ENCODE measurements around the gene SERBP1. TPM values are rescaled to one million over a fixed set of nuclear protein-coding genes. Genes with fewer than 3 reads are reported as not detected.

The SERBP1 gene
- total and polyA plus RNA-seq, 9 donors = 206 to 443 (median 427) TPM

GRCh38 chr1:67372136-67372535 lies 58.1 kb downstream of the SERBP1 start:
- DNase-seq = no peak
- 33% methylated on average over 1 of the region's 3 CpGs for WGBS (ENCODE audit: insufficient coverage)
- peaks cover 4% of the 10 kb centered on the region for H3K4me1 ChIP-seq (ENCODE audit: control insufficient read depth, insufficient read depth, low read length)
- no peaks in the 10 kb centered on the region for H3K36me3 ChIP-seq (ENCODE audit: control insufficient read depth, insufficient read depth, low read length)
- H3K27ac ChIP-seq (ENCODE audit: low read length) = no peak overlapping the region
- H3K27me3 ChIP-seq (ENCODE audit: control insufficient read depth, insufficient read depth, low read length) = no peaks in the 10 kb centered on the region
- H3K9me3 ChIP-seq (replicated peaks; ENCODE audit: control insufficient read depth, low read depth, low read length) = no peaks in the 10 kb centered on the region
- H3K4me3 ChIP-seq (ENCODE audit: low read length) = no peak overlapping the region

- no peaks in the 10 kb centered on the region for H3K27me3 ChIP-seq (ENCODE audit: control insufficient read depth, insufficient read depth, low read length)
- no peak overlapping the region for H3K4me3 ChIP-seq (ENCODE audit: low read length)
- no peak overlapping the region for H3K27ac ChIP-seq (ENCODE audit: low read length)
- no peaks in the 10 kb centered on the region for H3K36me3 ChIP-seq (ENCODE audit: control insufficient read depth, insufficient read depth, low read length)
- 38% methylated on average over 2 of the region's 5 CpGs for WGBS (ENCODE audit: insufficient coverage)
- no peaks in the 10 kb centered on the region for H3K9me3 ChIP-seq (replicated peaks; ENCODE audit: control insufficient read depth, low read depth, low read length)
- no peak for DNase-seq
- peaks cover 4% of the 10 kb centered on the region for H3K4me1 ChIP-seq (ENCODE audit: control insufficient read depth, insufficient read depth, low read length)
These were observed 58.5 kb downstream of the SERBP1 start for GRCh38 chr1:67371681-67372080.

GRCh38 chr1:67371043-67371442 lies 59.2 kb downstream of the SERBP1 start:
- Histone ChIP-seq H3K4me3 (ENCODE audit: low read length) (no peak overlapping the region), H3K27me3 (ENCODE audit: control insufficient read depth, insufficient read depth, low read length) (no peaks in the 10 kb centered on the region), H3K36me3 (ENCODE audit: control insufficient read depth, insufficient read depth, low read length) (no peaks in the 10 kb centered on the region), H3K27ac (ENCODE audit: low read length) (no peak overlapping the region), H3K4me1 (ENCODE audit: control insufficient read depth, insufficient read depth, low read length) (peaks cover 4% of the 10 kb centered on the region), H3K9me3 (replicated peaks; ENCODE audit: control insufficient read depth, low read depth, low read length) (no peaks in the 10 kb centered on the region)
- no peak for DNase-seq
- 100% methylated on average over 1 of the region's 2 CpGs for WGBS (ENCODE audit: insufficient coverage)

- H3K4me3 ChIP-seq (ENCODE audit: low read length) = no peak overlapping the region
- H3K4me1 ChIP-seq (ENCODE audit: control insufficient read depth, insufficient read depth, low read length) = peaks cover 4% of the 10 kb centered on the region
- no peaks in the 10 kb centered on the region for H3K36me3 ChIP-seq (ENCODE audit: control insufficient read depth, insufficient read depth, low read length)
- no peak overlapping the region for H3K27ac ChIP-seq (ENCODE audit: low read length)
- WGBS (ENCODE audit: insufficient coverage) = no CpG with 5 or more reads among the region's 1 CpG
- no peak for DNase-seq
- H3K9me3 ChIP-seq (replicated peaks; ENCODE audit: control insufficient read depth, low read depth, low read length) = no peaks in the 10 kb centered on the region
- no peaks in the 10 kb centered on the region for H3K27me3 ChIP-seq (ENCODE audit: control insufficient read depth, insufficient read depth, low read length)
These were observed 62.1 kb downstream of the SERBP1 start for GRCh38 chr1:67368046-67368514.

GRCh38 chr1:67367370-67368045 lies 62.7 kb downstream of the SERBP1 start:
- Histone ChIP-seq H3K9me3 (replicated peaks; ENCODE audit: control insufficient read depth, low read depth, low read length) (no peaks in the 10 kb centered on the region), H3K27me3 (ENCODE audit: control insufficient read depth, insufficient read depth, low read length) (no peaks in the 10 kb centered on the region), H3K4me1 (ENCODE audit: control insufficient read depth, insufficient read depth, low read length) (peaks cover 4% of the 10 kb centered on the region), H3K27ac (ENCODE audit: low read length) (no peak overlapping the region), H3K4me3 (ENCODE audit: low read length) (no peak overlapping the region), H3K36me3 (ENCODE audit: control insufficient read depth, insufficient read depth, low read length) (no peaks in the 10 kb centered on the region)
- WGBS (ENCODE audit: insufficient coverage) = 43% methylated on average over 3 of the region's 8 CpGs
- peak; percentile 30 for DNase-seq

- no peak overlapping the region for H3K27ac ChIP-seq (ENCODE audit: low read length)
- no peaks in the 10 kb centered on the region for H3K4me1 ChIP-seq (ENCODE audit: control insufficient read depth, insufficient read depth, low read length)
- H3K36me3 ChIP-seq (ENCODE audit: control insufficient read depth, insufficient read depth, low read length) = no peaks in the 10 kb centered on the region
- no peak for DNase-seq
- H3K9me3 ChIP-seq (replicated peaks; ENCODE audit: control insufficient read depth, low read depth, low read length) = no peaks in the 10 kb centered on the region
- H3K27me3 ChIP-seq (ENCODE audit: control insufficient read depth, insufficient read depth, low read length) = no peaks in the 10 kb centered on the region
- H3K4me3 ChIP-seq (ENCODE audit: low read length) = no peak overlapping the region
- 93% methylated on average over 5 of the region's 5 CpGs for WGBS (ENCODE audit: insufficient coverage)
These were observed 68.6 kb downstream of the SERBP1 start for GRCh38 chr1:67361641-67362040.

GRCh38 chr1:67359592-67359991 lies 70.6 kb downstream of the SERBP1 start:
- H3K4me1 ChIP-seq (ENCODE audit: control insufficient read depth, insufficient read depth, low read length) = no peaks in the 10 kb centered on the region
- no peaks in the 10 kb centered on the region for H3K9me3 ChIP-seq (replicated peaks; ENCODE audit: control insufficient read depth, low read depth, low read length)
- no CpG with 5 or more reads among the region's 1 CpG for WGBS (ENCODE audit: insufficient coverage)
- H3K27ac ChIP-seq (ENCODE audit: low read length) = no peak overlapping the region
- H3K4me3 ChIP-seq (ENCODE audit: low read length) = no peak overlapping the region
- no peak for DNase-seq
- no peaks in the 10 kb centered on the region for H3K36me3 ChIP-seq (ENCODE audit: control insufficient read depth, insufficient read depth, low read length)
- H3K27me3 ChIP-seq (ENCODE audit: control insufficient read depth, insufficient read depth, low read length) = no peaks in the 10 kb centered on the region

Other genes with a start within 250 kb of the SERBP1 start
- 1.2 TPM for gene IL12RB2, start 122.5 kb downstream of the SERBP1 start, total RNA-seq
- 1 to 10 TPM in 2 of 8 donors, under 1 TPM in 6; 0.52 to 1.4 (median 0.84) TPM for gene IL12RB2, start 122.5 kb downstream of the SERBP1 start, polyA plus RNA-seq (ENCODE audit: insufficient read depth in 1 of 8, insufficient read length in 8 of 8, low replicate concordance in 1 of 8)